H1 (cell line): ENCODE results near the gene ARHGAP22. TPM values are rescaled to one million over a fixed set of nuclear protein-coding genes. Genes with fewer than 3 reads are reported as not detected.

ENCODE experiments used
- CTCF ChIA-PET: fragments of 300-600 bp; sonication (Branson Sonifier 250); formaldehyde crosslinking; loops from one replicate; lab custom pipeline; 2021; ENCODE audit not compliant: partially characterized antibody; lab: Charles Lee
- POLR2A ChIA-PET: fragments of 300-600 bp; sonication (Branson Sonifier 250); formaldehyde crosslinking; loops from one replicate; lab custom pipeline; 2021; ENCODE audit warnings: inconsistent platforms; ENCODE audit not compliant: partially characterized antibody; lab: Charles Lee
- DNase-seq, 2 experiments: peaks; one replicate each; pipeline versions ENCODE4 v3.0.0 to v3.0.0-alpha.2; 2010 to 2022; ENCODE audit warnings: low spot score in 2 of 2, low read depth in 1 of 2, mixed read lengths in 1 of 2
- FAIRE-seq: peaks from 2 replicates; lab custom pipeline; 2011; peaks lifted over from hg19 to GRCh38; lab: Jason Lieb, UNC
- H2AFZ ChIP-seq: 2 replicates; pipeline ENCODE4 v1.8.1; 2012; ENCODE audit warnings: low read length, inconsistent platforms
- H2AK5ac ChIP-seq: 2 replicates; pipeline ENCODE4 v1.6.1; 2013; ENCODE audit warnings: low read depth, low read length
- H2BK120ac ChIP-seq: replicated peaks from 2 replicates; pipeline ENCODE3; 2013; ENCODE audit warnings: low read depth, low read length, inconsistent platforms
- H2BK12ac ChIP-seq: 2 replicates; pipeline ENCODE4 v1.6.1; 2013; ENCODE audit warnings: low read depth, low read length
- H2BK15ac ChIP-seq: 2 replicates; pipeline ENCODE4 v1.6.1; 2013; ENCODE audit warnings: low read length
- H2BK20ac ChIP-seq: 2 replicates; pipeline ENCODE4 v1.6.1; 2013; ENCODE audit warnings: low read length
- H2BK5ac ChIP-seq: 2 replicates; pipeline ENCODE4 v1.6.1; 2013; ENCODE audit warnings: low read depth, low read length
- H3K14ac ChIP-seq: 2 replicates; pipeline ENCODE4 v1.6.1; 2013; ENCODE audit warnings: inconsistent platforms; ENCODE audit not compliant: insufficient read length
- H3K18ac ChIP-seq: 2 replicates; pipeline ENCODE4 v1.6.1; 2013; ENCODE audit warnings: low read length; ENCODE audit errors: extremely low read depth
- H3K23ac ChIP-seq: 2 replicates; pipeline ENCODE4 v1.6.1; 2013; ENCODE audit warnings: inconsistent platforms; ENCODE audit not compliant: insufficient read length
- H3K23me2 ChIP-seq: 2 replicates; pipeline ENCODE4 v1.6.1; 2013; ENCODE audit warnings: low read depth, low read length
- H3K27ac ChIP-seq: 2 replicates; pipeline ENCODE4 v1.6.1; 2011; ENCODE audit warnings: low read depth, low read length, inconsistent platforms
- H3K27me3 ChIP-seq, 4 experiments: replicated peaks in 1 of 4; 1 replicate in 1 of 4; 2 replicates in 3 of 4; pipeline versions ENCODE4 v1.6.1 to v1.8.1; 2011 to 2013; ENCODE audit warnings: low read length in 3 of 4, mild to moderate bottlenecking in 3 of 4, inconsistent platforms in 2 of 4, mixed read lengths in 2 of 4, moderate library complexity in 1 of 4; ENCODE audit not compliant: control insufficient read depth in 3 of 4, insufficient read depth in 3 of 4; ENCODE audit errors: extremely low read depth in 1 of 4
- H3K36me3 ChIP-seq, 4 experiments: 2 replicates each; pipeline versions ENCODE4 v1.6.1 to v1.8.1; 2011 to 2013; ENCODE audit warnings: mild to moderate bottlenecking in 4 of 4, low read length in 3 of 4, moderate library complexity in 2 of 4, control low read depth in 1 of 4, inconsistent platforms in 1 of 4; ENCODE audit not compliant: insufficient read depth in 4 of 4, control insufficient read depth in 2 of 4
- H3K4ac ChIP-seq: replicated peaks from 2 replicates; pipeline ENCODE3; 2013; ENCODE audit warnings: low read length, low read depth, mixed read lengths, inconsistent platforms; ENCODE audit not compliant: insufficient read length
- H3K4me1 ChIP-seq, 4 experiments: replicated peaks in 1 of 4; 1 replicate in 1 of 4; 2 replicates in 3 of 4; pipeline versions ENCODE4 v1.6.1 to v1.8.1; 2011 to 2013; ENCODE audit warnings: low read length in 3 of 4, inconsistent platforms in 2 of 4, mixed read lengths in 1 of 4; ENCODE audit not compliant: insufficient read depth in 4 of 4, control insufficient read depth in 3 of 4
- H3K4me2 ChIP-seq, 2 experiments: 2 replicates each; pipeline versions ENCODE4 v1.6.1 to v1.8.1; 2011 to 2013; ENCODE audit warnings: low read depth in 2 of 2, low read length in 2 of 2, control low read depth in 1 of 2, inconsistent platforms in 1 of 2, mild to moderate bottlenecking in 1 of 2; ENCODE audit not compliant: insufficient read depth in 1 of 2
- H3K4me3 ChIP-seq, 4 experiments: fragments of 200-600, 300-600 bp in 1 of 4; sonication (generic), shearing (Covaris generic), sonication (Bioruptor Twin) in 1 of 4; 2 replicates each; pipeline versions ENCODE4 v1.5.1 to v1.8.1; 2011 to 2016; ENCODE audit warnings: low read length in 4 of 4, low read depth in 3 of 4, control low read depth in 2 of 4, inconsistent platforms in 2 of 4, mild to moderate bottlenecking in 2 of 4, mixed read lengths in 1 of 4, moderate library complexity in 1 of 4; ENCODE audit not compliant: insufficient read depth in 2 of 4; ENCODE audit errors: extremely low read depth in 1 of 4
- H3K56ac ChIP-seq: replicated peaks from 2 replicates; pipeline ENCODE3; 2013; ENCODE audit warnings: low read depth, mild to moderate bottlenecking, mixed read lengths, low read length, inconsistent platforms; ENCODE audit not compliant: insufficient read length
- H3K79me1 ChIP-seq: 2 replicates; pipeline ENCODE4 v1.6.1; 2013; ENCODE audit warnings: low read depth, low read length, control low read depth
- H3K79me2 ChIP-seq, 2 experiments: 2 replicates each; pipeline versions ENCODE4 v1.6.1 to v1.8.1; 2012 to 2013; ENCODE audit warnings: low read length in 2 of 2, mild to moderate bottlenecking in 2 of 2, inconsistent platforms in 1 of 2; ENCODE audit not compliant: insufficient read depth in 2 of 2, control insufficient read depth in 1 of 2
- H3K9ac ChIP-seq, 4 experiments: replicated peaks in 1 of 4; 1 replicate in 1 of 4; 2 replicates in 3 of 4; pipeline versions ENCODE4 v1.6.1 to v1.8.1; 2011 to 2013; ENCODE audit warnings: low read depth in 3 of 4, low read length in 3 of 4, control low read depth in 2 of 4, mild to moderate bottlenecking in 2 of 4, moderate library complexity in 2 of 4, inconsistent platforms in 1 of 4; ENCODE audit errors: extremely low read depth in 1 of 4
- H3K9me3 ChIP-seq, 2 experiments: 2 replicates each; pipeline versions ENCODE4 v1.6.1 to v1.8.1; 2012 to 2013; ENCODE audit warnings: mild to moderate bottlenecking in 2 of 2, moderate library complexity in 2 of 2, control low read depth in 1 of 2, inconsistent platforms in 1 of 2, low read depth in 1 of 2, low read length in 1 of 2, mixed read lengths in 1 of 2; ENCODE audit not compliant: insufficient read depth in 2 of 2
- H4K20me1 ChIP-seq, 2 experiments: replicated peaks in 1 of 2; 2 replicates each; pipeline versions ENCODE3 to v1.8.1; 2011 to 2013; ENCODE audit warnings: inconsistent platforms in 2 of 2, low read length in 2 of 2, mild to moderate bottlenecking in 1 of 2; ENCODE audit not compliant: insufficient read depth in 2 of 2, control insufficient read depth in 1 of 2
- H4K5ac ChIP-seq: 2 replicates; pipeline ENCODE4 v1.6.1; 2013; ENCODE audit warnings: low read length, low read depth, mixed read lengths, inconsistent platforms; ENCODE audit not compliant: insufficient read length
- H4K8ac ChIP-seq: 2 replicates; pipeline ENCODE4 v1.8.0; 2013; ENCODE audit warnings: mild to moderate bottlenecking, moderate library complexity, low read length, inconsistent platforms; ENCODE audit not compliant: insufficient read depth; ENCODE audit errors: extremely low read depth
- H4K91ac ChIP-seq: replicated peaks from 2 replicates; pipeline ENCODE3; 2013; ENCODE audit warnings: low read length, mixed read lengths, inconsistent platforms; ENCODE audit not compliant: insufficient read length
- CHD2 ChIP-seq: IDR thresholded peaks from 2 replicates; pipeline ENCODE4 v1.6.1; 2012; ENCODE audit warnings: low read length, improper control_type of control experiment
- GTF2F1 ChIP-seq: IDR thresholded peaks from 2 replicates; pipeline ENCODE4 v1.6.1; 2012; ENCODE audit warnings: low read depth, low read length, improper control_type of control experiment, borderline replicate concordance
- MAFK ChIP-seq: IDR thresholded peaks from 2 replicates; pipeline ENCODE4 v1.6.1; 2012; ENCODE audit warnings: low read depth, mild to moderate bottlenecking, improper control_type of control experiment, low read length
- POLR2A ChIP-seq, 2 experiments: IDR thresholded peaks; 1 replicate in 1 of 2; 2 replicates in 1 of 2; pipeline ENCODE4 v1.6.1; 2011; ENCODE audit warnings: low read depth in 2 of 2, low read length in 2 of 2, mild to moderate bottlenecking in 2 of 2; ENCODE audit errors: control extremely low read depth in 1 of 2
- RFX5 ChIP-seq: IDR thresholded peaks from 2 replicates; pipeline ENCODE4 v1.6.1; 2011; ENCODE audit warnings: low read depth, low read length, improper control_type of control experiment, borderline replicate concordance
- RXRA ChIP-seq: IDR thresholded peaks from 2 replicates; pipeline ENCODE4 v1.6.1; 2011; ENCODE audit warnings: low read depth, mild to moderate bottlenecking, low read length, moderate library complexity; ENCODE audit not compliant: insufficient read depth
- TCF12 ChIP-seq: IDR thresholded peaks from 2 replicates; pipeline ENCODE4 v1.6.1; 2011; ENCODE audit warnings: low read depth, mild to moderate bottlenecking, low read length
- WGBS, 2 experiments: shearing (Covaris generic) in 1 of 2; methylation state at CpG; one replicate each; pipeline versions ENCODE4 v1.1.6 to v1.1.7; 2013 to 2015; ENCODE audit warnings: low lambda C conversion rate in 2 of 2, mixed read lengths in 2 of 2, inconsistent platforms in 1 of 2, low coverage in 1 of 2, missing lambda C conversion rate in 1 of 2; ENCODE audit not compliant: insufficient replicate concordance in 2 of 2, insufficient coverage in 1 of 2, insufficient read length in 1 of 2; ENCODE audit errors: extremely low coverage in 1 of 2, missing lambda C conversion rate in 1 of 2; 5-methylcytosine and 5-hydroxymethylcytosine counted together
- polyA plus RNA-seq, 7 experiments: library from polyadenylated mRNA; depleted of rRNA in 3 of 7; stranded (reverse) in 5 of 7; unstranded in 2 of 7; fragments of >200 nt in 5 of 7; fragments of 200-250 nt in 2 of 7; gene quantifications; 1 replicate in 5 of 7; 2 replicates in 1 of 7; 4 replicates in 1 of 7; pipeline versions ENCODE4 v1.2.1 to v1.2.3, GENCODE V29; 2011 to 2013; ENCODE audit warnings: missing spikeins in 2 of 7, mixed read lengths in 2 of 7
- total RNA-seq: library from RNA; stranded (reverse); fragmentation: NEBNext Ultra II Directional; extraction: Animal tissue kit (Norgen Biotek cat#: 25700); gene quantifications from 2 replicates; pipeline ENCODE4 v1.2.1, GENCODE V29; 2021
- TF ChIP-seq, protein P1 (sequence below): IDR thresholded peaks from 2 replicates; pipeline ENCODE4 v1.6.1; 2011; ENCODE audit warnings: low read depth, mild to moderate bottlenecking, low read length; ENCODE audit not compliant: insufficient read depth
- TF ChIP-seq, protein P2 (sequence below): IDR thresholded peaks from 2 replicates; pipeline ENCODE4 v1.6.1; 2012; ENCODE audit warnings: inconsistent platforms

ARHGAP22 gene
- total and polyA plus RNA-seq, 2 of the 8 experiments (the other 6 are each of a cell fraction or from before 2014, with no cell fraction given): 3.6 to 11.2 TPM

DNA sequence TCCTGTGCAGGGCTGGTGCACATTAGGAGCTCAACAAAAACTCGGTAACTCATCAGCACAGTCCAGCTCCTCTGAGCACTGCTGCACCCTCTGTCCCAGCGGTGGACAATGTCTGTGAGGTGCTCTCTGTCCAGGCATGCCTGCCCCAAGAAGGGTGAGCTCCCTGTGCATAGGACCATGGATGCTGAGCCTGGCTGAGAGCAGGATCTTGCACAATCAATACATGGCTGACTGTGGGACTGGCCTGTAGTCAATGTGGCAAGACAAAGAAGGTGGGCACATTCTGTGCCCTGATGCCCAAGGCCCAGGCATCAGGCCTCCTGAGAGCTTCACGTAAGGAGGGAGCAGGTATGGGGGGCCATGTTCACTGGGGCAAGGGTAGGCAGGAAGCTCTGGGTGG lies 17.1 kb downstream of the ARHGAP22 start:
- Histone ChIP-seq H3K23ac (no peak overlapping the region), H3K9ac (no peak overlapping the region), H4K20me1 (no peaks in the 10 kb centered on the region), H3K4ac (no peak overlapping the region), H3K27ac (no peak overlapping the region), H3K4me1 (no peaks in the 10 kb centered on the region; a peak in 1 of 7 replicates), H3K4me2 (no peak overlapping the region)
- WGBS, 2 experiments: 84% methylated on average over 3 of the region's 3 CpGs; no CpG with 5 or more reads in 1 of the 2 experiments
- CTCF ChIA-PET: interaction anchor here (0.8 to 18.5 kb wide), 6 partner anchors 9 to 69 kb away, joined by 3 to 172 read pairs (median 10); partner anchors contain the start of gene ARHGAP22
- no peak for TF ChIP-seq MAFK
- no peak for TF ChIP-seq GTF2F1
- TF ChIP-seq TCF12: no peak
- TF ChIP-seq, protein P1, sequence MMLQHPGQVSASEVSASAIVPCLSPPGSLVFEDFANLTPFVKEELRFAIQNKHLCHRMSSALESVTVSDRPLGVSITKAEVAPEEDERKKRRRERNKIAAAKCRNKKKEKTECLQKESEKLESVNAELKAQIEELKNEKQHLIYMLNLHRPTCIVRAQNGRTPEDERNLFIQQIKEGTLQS: no peak
- no peak for TF ChIP-seq RFX5
- no peak for TF ChIP-seq POLR2A (IDR thresholded peaks at IDR 0.05; ENCODE audit: control extremely low read depth in 1 of 2, low read depth in 2 of 2, low read length in 2 of 2)
- TF ChIP-seq, protein P2, sequence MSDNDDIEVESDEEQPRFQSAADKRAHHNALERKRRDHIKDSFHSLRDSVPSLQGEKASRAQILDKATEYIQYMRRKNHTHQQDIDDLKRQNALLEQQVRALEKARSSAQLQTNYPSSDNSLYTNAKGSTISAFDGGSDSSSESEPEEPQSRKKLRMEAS: no peak
- TF ChIP-seq CHD2: no peak
- TF ChIP-seq RXRA: no peak
- TF ChIP-seq, all 59 proteins: peak for 0
- Histone ChIP-seq H3K4me3 (no peak overlapping the region), H3K14ac (no peak overlapping the region), H3K36me3 (no peaks in the 10 kb centered on the region), H2BK20ac (no peak overlapping the region), H2BK120ac (no peak overlapping the region), H2AFZ (no peak overlapping the region), H4K91ac (no peak overlapping the region), H2BK15ac (no peak overlapping the region), H3K79me1 (no peaks in the 10 kb centered on the region), H3K18ac (no peak overlapping the region), H3K79me2 (no peaks in the 10 kb centered on the region), H3K56ac (no peak overlapping the region), H3K23me2 (no peaks in the 10 kb centered on the region), H2AK5ac (0 out of 2 replicates have a peak overlapping the region, but pooled peaks have one; percentile 45), H4K5ac (no peak overlapping the region), H2BK12ac (no peak overlapping the region), H3K9me3 (peaks cover 13 to 16% of the 10 kb centered on the region in 2 experiments; a peak in 3 of 4 replicates), H3K27me3 (no peaks in the 10 kb centered on the region), H2BK5ac (peak overlapping the region; percentile 19; the same call in 1 of the 2 replicates), H4K8ac (no peak overlapping the region)
- POLR2A ChIA-PET: no interaction called here
- FAIRE-seq (no peak), DNase-seq (no peak)
